Measurements from ENCODE around the gene KLK8. TPM values are rescaled to one million over a fixed set of nuclear protein-coding genes. Genes with fewer than 3 reads are reported as not detected.

The KLK8 gene
- total RNA-seq, 3 donors from 2014 or later: not detected

GRCh38 chr19:50981587-50982146 is 19.7 kb downstream of the KLK8 start:
- no peak for ATAC-seq

GRCh38 chr19:50980208-50980607 is 21.2 kb downstream of the KLK8 start:
- no peaks in the 10 kb centered on the region for H3K36me3 ChIP-seq (ENCODE audit: low read depth)
- TF ChIP-seq, protein P1, sequence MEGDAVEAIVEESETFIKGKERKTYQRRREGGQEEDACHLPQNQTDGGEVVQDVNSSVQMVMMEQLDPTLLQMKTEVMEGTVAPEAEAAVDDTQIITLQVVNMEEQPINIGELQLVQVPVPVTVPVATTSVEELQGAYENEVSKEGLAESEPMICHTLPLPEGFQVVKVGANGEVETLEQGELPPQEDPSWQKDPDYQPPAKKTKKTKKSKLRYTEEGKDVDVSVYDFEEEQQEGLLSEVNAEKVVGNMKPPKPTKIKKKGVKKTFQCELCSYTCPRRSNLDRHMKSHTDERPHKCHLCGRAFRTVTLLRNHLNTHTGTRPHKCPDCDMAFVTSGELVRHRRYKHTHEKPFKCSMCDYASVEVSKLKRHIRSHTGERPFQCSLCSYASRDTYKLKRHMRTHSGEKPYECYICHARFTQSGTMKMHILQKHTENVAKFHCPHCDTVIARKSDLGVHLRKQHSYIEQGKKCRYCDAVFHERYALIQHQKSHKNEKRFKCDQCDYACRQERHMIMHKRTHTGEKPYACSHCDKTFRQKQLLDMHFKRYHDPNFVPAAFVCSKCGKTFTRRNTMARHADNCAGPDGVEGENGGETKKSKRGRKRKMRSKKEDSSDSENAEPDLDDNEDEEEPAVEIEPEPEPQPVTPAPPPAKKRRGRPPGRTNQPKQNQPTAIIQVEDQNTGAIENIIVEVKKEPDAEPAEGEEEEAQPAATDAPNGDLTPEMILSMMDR (IDR thresholded peaks at IDR 0.05): no peak
- ATAC-seq (no peak), DNase-seq (no peak)
- intact Hi-C loops (cut with DNase I, micrococcal nuclease): no loop called here
- H3K4me3 ChIP-seq: no peak overlapping the region
- H3K9me3 ChIP-seq: no peaks in the 10 kb centered on the region
- H3K4me1 ChIP-seq (ENCODE audit: low read depth): no peaks in the 10 kb centered on the region

More at GRCh38 chr19:50981587-50982146, 19.7 kb downstream of the KLK8 start:
- no peak overlapping the region for H3K4me3 ChIP-seq
- no peaks in the 10 kb centered on the region for H3K4me1 ChIP-seq (ENCODE audit: low read depth)
- intact Hi-C loops (cut with DNase I, micrococcal nuclease): no loop called here
- H3K36me3 ChIP-seq (ENCODE audit: low read depth): no peaks in the 10 kb centered on the region
- TF ChIP-seq, protein P1 (IDR thresholded peaks at IDR 0.05): no peak
- no peak for DNase-seq
- no peaks in the 10 kb centered on the region for H3K9me3 ChIP-seq

GRCh38 chr19:50979758-50980157 is 21.6 kb downstream of the KLK8 start:
- ATAC-seq (no peak), DNase-seq (no peak)
- Histone ChIP-seq H3K4me1 (ENCODE audit: low read depth) (no peaks in the 10 kb centered on the region), H3K9me3 (no peaks in the 10 kb centered on the region), H3K36me3 (ENCODE audit: low read depth) (no peaks in the 10 kb centered on the region), H3K4me3 (no peak overlapping the region)
- TF ChIP-seq, protein P1 (IDR thresholded peaks at IDR 0.05): no peak
- intact Hi-C loops (cut with DNase I, micrococcal nuclease): no loop called here

GRCh38 chr19:50978772-50979390 is 22.5 kb downstream of the KLK8 start:
- no peak for ATAC-seq
- Histone ChIP-seq H3K36me3 (ENCODE audit: low read depth) (no peaks in the 10 kb centered on the region), H3K4me3 (no peak overlapping the region), H3K4me1 (ENCODE audit: low read depth) (no peaks in the 10 kb centered on the region), H3K9me3 (no peaks in the 10 kb centered on the region)
- TF ChIP-seq, protein P1 (IDR thresholded peaks at IDR 0.05): no peak
- intact Hi-C loops (cut with DNase I, micrococcal nuclease): no loop called here
- DNase-seq: no peak

DNA sequence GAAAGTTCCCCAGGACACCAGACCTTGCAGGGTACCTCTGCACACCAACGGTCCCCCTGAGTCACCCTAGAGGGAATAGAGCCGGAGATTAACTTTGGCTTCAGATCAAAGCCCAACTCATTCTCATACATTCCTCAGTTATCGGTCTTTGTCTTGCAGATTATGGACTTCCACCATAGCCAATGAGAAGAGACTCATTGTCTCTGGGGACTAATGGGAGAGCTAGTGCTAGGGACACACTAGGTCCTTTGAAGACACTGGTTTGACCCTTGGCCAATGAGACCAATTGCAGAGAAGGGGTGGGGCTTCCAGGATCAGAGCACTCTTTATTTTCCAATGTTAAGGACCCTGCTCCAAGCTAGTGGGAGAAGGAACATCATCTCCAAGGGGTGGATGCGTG is 23.8 kb downstream of the KLK8 start:
- H3K4me1 ChIP-seq (ENCODE audit: low read depth): no peaks in the 10 kb centered on the region
- no peak for DNase-seq
- intact Hi-C loops (cut with DNase I, micrococcal nuclease): no loop called here

More for the DNA sequence above, 23.8 kb downstream of the KLK8 start:
- H3K36me3 ChIP-seq (ENCODE audit: low read depth): no peaks in the 10 kb centered on the region
- H3K9me3 ChIP-seq: no peaks in the 10 kb centered on the region
- no peak for ATAC-seq
- TF ChIP-seq, protein P1 (IDR thresholded peaks at IDR 0.05): no peak
- no peak overlapping the region for H3K4me3 ChIP-seq

All from mucosa of descending colon (tissue), 3 donors.